ENCODE results near the gene GGT5.
"Not testable (repeated sequence)": the region's sequence is repeated elsewhere in the genome, so short reads cannot be mapped to it uniquely, and the experiment has no call there.

DNA sequence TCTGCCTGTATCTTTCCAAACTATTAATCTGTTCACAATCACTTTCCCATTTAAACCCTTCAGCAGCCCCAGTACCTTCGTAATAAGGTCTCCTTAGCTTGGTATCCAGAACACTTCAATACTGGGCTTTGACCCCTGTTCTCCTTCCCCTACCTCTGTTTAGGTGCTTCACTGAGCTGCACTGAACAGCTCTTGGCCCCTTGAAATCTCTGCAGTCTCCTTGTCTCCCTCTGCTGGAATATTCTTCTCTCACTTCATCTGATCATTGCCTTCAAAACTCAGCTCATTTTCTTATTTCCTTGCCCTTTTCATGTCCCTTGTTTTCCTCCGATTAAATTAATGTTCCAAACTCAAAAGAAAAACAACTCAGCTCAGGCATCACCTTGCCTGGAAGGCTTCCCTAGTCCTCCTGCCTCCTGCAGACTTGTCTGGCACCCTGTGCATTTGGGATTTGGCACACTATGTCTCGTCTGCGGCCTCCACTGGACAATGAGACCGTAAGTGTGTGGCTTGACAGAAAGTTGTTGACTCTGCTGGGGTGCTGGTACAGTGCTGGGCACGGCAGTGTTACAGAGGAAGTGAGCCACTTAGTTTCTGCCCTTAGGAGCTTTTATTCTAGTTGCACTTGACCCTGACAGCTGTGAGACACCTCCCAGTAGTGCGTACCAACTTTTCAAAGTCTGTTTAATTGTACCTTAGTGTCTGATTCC, 30.0 kb upstream of the GGT5 start:
- not testable (repeated sequence) for TF ChIP-seq POLR2A (IDR thresholded peaks at IDR 0.05)
- TF ChIP-seq, protein P1, sequence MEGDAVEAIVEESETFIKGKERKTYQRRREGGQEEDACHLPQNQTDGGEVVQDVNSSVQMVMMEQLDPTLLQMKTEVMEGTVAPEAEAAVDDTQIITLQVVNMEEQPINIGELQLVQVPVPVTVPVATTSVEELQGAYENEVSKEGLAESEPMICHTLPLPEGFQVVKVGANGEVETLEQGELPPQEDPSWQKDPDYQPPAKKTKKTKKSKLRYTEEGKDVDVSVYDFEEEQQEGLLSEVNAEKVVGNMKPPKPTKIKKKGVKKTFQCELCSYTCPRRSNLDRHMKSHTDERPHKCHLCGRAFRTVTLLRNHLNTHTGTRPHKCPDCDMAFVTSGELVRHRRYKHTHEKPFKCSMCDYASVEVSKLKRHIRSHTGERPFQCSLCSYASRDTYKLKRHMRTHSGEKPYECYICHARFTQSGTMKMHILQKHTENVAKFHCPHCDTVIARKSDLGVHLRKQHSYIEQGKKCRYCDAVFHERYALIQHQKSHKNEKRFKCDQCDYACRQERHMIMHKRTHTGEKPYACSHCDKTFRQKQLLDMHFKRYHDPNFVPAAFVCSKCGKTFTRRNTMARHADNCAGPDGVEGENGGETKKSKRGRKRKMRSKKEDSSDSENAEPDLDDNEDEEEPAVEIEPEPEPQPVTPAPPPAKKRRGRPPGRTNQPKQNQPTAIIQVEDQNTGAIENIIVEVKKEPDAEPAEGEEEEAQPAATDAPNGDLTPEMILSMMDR (IDR thresholded peaks at IDR 0.05) = not testable (repeated sequence)

Measured in vagina (tissue), 2 donors.